Heart left ventricle (tissue), 16 donors: ENCODE results near the gene HNRNPL. TPM values are rescaled to one million over a fixed set of nuclear protein-coding genes. Genes with fewer than 3 reads are reported as not detected.
A peak's percentile ranks its signal among the peaks of the same experiment; 100 is the strongest.

ENCODE experiments used
- ATAC-seq, 4 donors: fragments of 200-7000 bp; cut with Tn5 transposase; one replicate each; pipeline ENCODE4 v1.9.1; 2020 to 2022; ENCODE audit warnings: moderate library complexity in 4 of 4, mild to moderate bottlenecking in 3 of 4, moderate number of reproducible peaks in 1 of 4
- DNase-seq, 5 donors: peaks; one replicate each; pipeline ENCODE4 v3.0.0-alpha.2; 2020
- H3K27ac ChIP-seq, 12 donors: fragments of 200-600 bp; sonication (generic) in 4 of 12; one replicate each; pipeline versions ENCODE4 v1.5.0 to v1.8.0; 2016 to 2022; ENCODE audit warnings: mild to moderate bottlenecking in 2 of 12
- H3K27me3 ChIP-seq, 9 donors: fragments of 200-600 bp; sonication (generic) in 2 of 9; one replicate each; pipeline versions ENCODE4 v1.5.1 to v1.8.0; 2016 to 2022; ENCODE audit warnings: mild to moderate bottlenecking in 3 of 9
- H3K36me3 ChIP-seq, 9 donors: fragments of 200-600 bp; sonication (generic) in 2 of 9; one replicate each; pipeline versions ENCODE4 v1.5.0 to v1.8.0; 2018 to 2022; ENCODE audit warnings: mild to moderate bottlenecking in 2 of 9
- H3K4me1 ChIP-seq, 12 donors: fragments of 200-600 bp; sonication (generic) in 4 of 12; one replicate each; pipeline versions ENCODE4 v1.5.0 to v1.8.0; 2016 to 2022; ENCODE audit warnings: mild to moderate bottlenecking in 3 of 12
- H3K4me3 ChIP-seq, 12 donors: fragments of 200-600 bp; sonication (generic) in 4 of 12; one replicate each; pipeline versions ENCODE4 v1.5.0 to v1.8.0; 2017 to 2022; ENCODE audit warnings: mild to moderate bottlenecking in 9 of 12, moderate library complexity in 4 of 12
- H3K9me3 ChIP-seq, 12 donors: fragments of 200-600 bp; sonication (generic) in 4 of 12; one replicate each; pipeline versions ENCODE4 v1.5.0 to v1.8.0; 2016 to 2022; ENCODE audit warnings: mild to moderate bottlenecking in 1 of 12
- POLR2A ChIP-seq, 2 donors: fragments of 450-650 bp; IDR thresholded peaks; one replicate each; pipeline ENCODE4 v1.6.1; 2017; ENCODE audit warnings: antibody characterized with exemption in 2 of 2, mild to moderate bottlenecking in 2 of 2, moderate library complexity in 2 of 2
- WGBS, 4 donors: extraction: QIAGEN DNeasy Blood & Tissue Kit in 2 of 4; methylation state at CpG; one replicate each; pipeline versions ENCODE4 v1.1.5 to v1.1.7; 2013 to 2018; 5-methylcytosine and 5-hydroxymethylcytosine counted together
- intact Hi-C, 10 donors: fragments of 100-400 bp; cut with DNase I; formaldehyde crosslinking; loops; one replicate each; pipeline versions ENCODE4 v1.11.1 to v1.14.2; 2022
- polyA plus RNA-seq, 2 donors: library from polyadenylated mRNA; stranded (reverse); fragments of 200-250 nt; gene quantifications; one replicate each; pipeline ENCODE4 v1.2.3, GENCODE V29; 2013
- total RNA-seq, 9 donors: library from RNA; depleted of rRNA in 2 of 9; stranded (reverse); fragments of >200 nt in 2 of 9; fragmentation: NEBNext Ultra II Directional in 3 of 9; extraction: Animal tissue kit (Norgen Biotek cat#: 25700) in 3 of 9; gene quantifications; one replicate each; pipeline versions ENCODE4 v1.1.0 to v1.2.4, GENCODE V29; 2016 to 2023
- TF ChIP-seq, protein P1 (sequence below), 12 donors: fragments of 200-600 bp; sonication (generic) in 4 of 12; IDR thresholded peaks; one replicate each; pipeline versions ENCODE4 v1.5.0 to v1.8.0; 2018 to 2022; ENCODE audit warnings: antibody characterized with exemption in 12 of 12, mild to moderate bottlenecking in 5 of 12
- donor health status: ischemic (EF 13 %, LVEDD 7.1; RV severe dilation, severe dysfunction).
- donor health status: healthy with polysubstance abuse.
- donor health status: DM: no; HTN: yes; CAD: no.
- donor health status: DM: no; HTN: no; CAD: no.
- donor health status: ischemic (EF 25% LVEDD 6.9; RV normal size, moderate dysfunction).
- donor health status: ischemic (EF 25% LVEDD 5.7; RV mildly dilated, moderate dysfunction).
- donor health status: healthy.
- donor health status: DM: yes; HTN: yes; CAD: no.
- donor health status: ischemic (EF 35%, LVEDD 5.7; RV mildly dilated, moderate dysfunction).
- donor health status: nonischemic (EF 11% LVEDD 7.7; RV severe dilation, severe dysfunction).
- donor health status: DM: yes; HTN: yes; CAD: no.
- donor health status: PGD.
- donor health status: ischemic (EF 29% LVEDD 5.4; RV normal size, mild dysfunction).
- donor health status: nonischemic (EF 23%, LVEDD 6.1; RV moderate dilation, normal function).

The HNRNPL gene
- total and polyA plus RNA-seq, 11 donors: 93.6 to 256 (median 149) TPM

DNA sequence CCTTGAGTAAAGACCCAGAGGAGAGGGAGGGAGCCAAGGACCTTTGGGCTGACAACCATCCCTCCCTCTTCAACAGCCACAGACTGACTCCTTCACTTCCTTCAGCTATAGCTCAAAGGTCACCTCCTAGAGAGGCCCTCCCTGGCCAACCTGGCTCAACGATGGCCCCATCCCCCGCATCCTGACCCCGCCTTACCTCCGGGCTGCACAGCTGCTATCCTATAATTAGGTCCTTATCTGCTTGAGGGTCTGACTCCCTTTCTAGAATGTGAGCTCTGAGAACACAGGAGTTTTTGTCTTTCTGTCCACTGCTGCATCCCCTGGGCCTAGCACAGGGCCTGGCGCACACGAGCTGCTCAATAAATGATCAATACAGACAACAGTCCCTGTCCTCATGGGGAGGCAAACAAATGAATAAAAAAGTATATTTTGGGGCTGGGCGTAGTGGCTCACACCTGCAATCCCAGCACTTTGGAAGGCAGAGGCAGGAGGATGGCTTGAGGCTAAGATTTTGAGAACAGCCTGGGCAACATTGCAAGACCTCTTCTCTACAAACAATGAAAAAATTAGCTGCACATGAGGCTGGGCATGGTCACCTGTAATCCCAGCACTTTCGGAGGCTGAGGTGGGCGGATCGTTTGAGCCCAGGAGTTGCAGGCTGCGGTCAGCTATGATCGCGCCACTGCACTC, 30.4 kb downstream of the HNRNPL start:
- 63 to 71% (median 67%) methylated on average over 13 of the region's 13 CpGs for WGBS, 4 donors
- intact Hi-C loops: no loop called here
- H3K36me3 ChIP-seq: peaks cover 0 to 67% (median 45%) of the 10 kb centered on the region in 9 donors

DNA sequence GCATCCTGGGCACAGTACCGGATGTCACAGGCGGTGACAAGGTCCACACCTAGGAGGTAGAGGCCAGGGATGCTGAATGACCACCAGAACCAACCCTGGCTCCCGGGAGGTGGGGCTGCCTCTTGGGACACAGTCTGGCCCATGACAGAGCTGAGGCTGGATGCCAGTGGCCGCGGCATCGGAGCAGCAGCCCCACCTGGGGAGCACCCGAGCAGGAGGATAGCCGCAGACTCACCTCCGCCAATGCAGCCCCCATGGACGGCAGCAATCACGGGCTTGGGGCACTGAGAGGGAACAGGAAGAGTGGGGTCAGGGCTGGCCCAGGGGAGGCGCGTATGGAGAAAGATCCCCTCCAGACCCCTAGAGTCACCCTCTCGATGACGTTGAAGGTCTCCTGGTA, 32.7 kb downstream of the HNRNPL start:
- Histone ChIP-seq H3K36me3 (peaks cover 0 to 47% (median 37%) of the 10 kb centered on the region in 9 donors), H3K27ac (no peak overlapping the region), H3K4me3 (no peak overlapping the region), H3K27me3 (no peaks in the 10 kb centered on the region), H3K9me3 (no peaks in the 10 kb centered on the region), H3K4me1 (peaks cover 0 to 27% (median 9%) of the 10 kb centered on the region in 12 donors)
- 93 to 95% (median 94%) methylated on average over 11 to 15 of the region's 15 CpGs for WGBS, 4 donors
- TF ChIP-seq, protein P1, sequence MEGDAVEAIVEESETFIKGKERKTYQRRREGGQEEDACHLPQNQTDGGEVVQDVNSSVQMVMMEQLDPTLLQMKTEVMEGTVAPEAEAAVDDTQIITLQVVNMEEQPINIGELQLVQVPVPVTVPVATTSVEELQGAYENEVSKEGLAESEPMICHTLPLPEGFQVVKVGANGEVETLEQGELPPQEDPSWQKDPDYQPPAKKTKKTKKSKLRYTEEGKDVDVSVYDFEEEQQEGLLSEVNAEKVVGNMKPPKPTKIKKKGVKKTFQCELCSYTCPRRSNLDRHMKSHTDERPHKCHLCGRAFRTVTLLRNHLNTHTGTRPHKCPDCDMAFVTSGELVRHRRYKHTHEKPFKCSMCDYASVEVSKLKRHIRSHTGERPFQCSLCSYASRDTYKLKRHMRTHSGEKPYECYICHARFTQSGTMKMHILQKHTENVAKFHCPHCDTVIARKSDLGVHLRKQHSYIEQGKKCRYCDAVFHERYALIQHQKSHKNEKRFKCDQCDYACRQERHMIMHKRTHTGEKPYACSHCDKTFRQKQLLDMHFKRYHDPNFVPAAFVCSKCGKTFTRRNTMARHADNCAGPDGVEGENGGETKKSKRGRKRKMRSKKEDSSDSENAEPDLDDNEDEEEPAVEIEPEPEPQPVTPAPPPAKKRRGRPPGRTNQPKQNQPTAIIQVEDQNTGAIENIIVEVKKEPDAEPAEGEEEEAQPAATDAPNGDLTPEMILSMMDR (IDR thresholded peaks at IDR 0.05): no peak
- no peak for TF ChIP-seq POLR2A (IDR thresholded peaks at IDR 0.05)
- DNase-seq (no peak), ATAC-seq (no peak)
- intact Hi-C loops: no loop called here

More for the DNA sequence above, 30.4 kb downstream of the HNRNPL start:
- H3K4me3 ChIP-seq: no peak overlapping the region
- TF ChIP-seq, protein P1 (IDR thresholded peaks at IDR 0.05): no peak
- no peak for TF ChIP-seq POLR2A (IDR thresholded peaks at IDR 0.05)
- ATAC-seq: peak; percentile 72 to 81 (median 79)
- no peaks in the 10 kb centered on the region for H3K27me3 ChIP-seq
- peaks cover 0 to 27% (median 9%) of the 10 kb centered on the region in 12 donors for H3K4me1 ChIP-seq
- peak overlapping the region in 10 of 12 donors; percentile 26 to 72 (median 58) for H3K27ac ChIP-seq
- H3K9me3 ChIP-seq: peaks cover 0 to 3% (median 0%) of the 10 kb centered on the region in 12 donors
- peak in 2 of 5 donors; percentile 50 to 57 for DNase-seq

DNA sequence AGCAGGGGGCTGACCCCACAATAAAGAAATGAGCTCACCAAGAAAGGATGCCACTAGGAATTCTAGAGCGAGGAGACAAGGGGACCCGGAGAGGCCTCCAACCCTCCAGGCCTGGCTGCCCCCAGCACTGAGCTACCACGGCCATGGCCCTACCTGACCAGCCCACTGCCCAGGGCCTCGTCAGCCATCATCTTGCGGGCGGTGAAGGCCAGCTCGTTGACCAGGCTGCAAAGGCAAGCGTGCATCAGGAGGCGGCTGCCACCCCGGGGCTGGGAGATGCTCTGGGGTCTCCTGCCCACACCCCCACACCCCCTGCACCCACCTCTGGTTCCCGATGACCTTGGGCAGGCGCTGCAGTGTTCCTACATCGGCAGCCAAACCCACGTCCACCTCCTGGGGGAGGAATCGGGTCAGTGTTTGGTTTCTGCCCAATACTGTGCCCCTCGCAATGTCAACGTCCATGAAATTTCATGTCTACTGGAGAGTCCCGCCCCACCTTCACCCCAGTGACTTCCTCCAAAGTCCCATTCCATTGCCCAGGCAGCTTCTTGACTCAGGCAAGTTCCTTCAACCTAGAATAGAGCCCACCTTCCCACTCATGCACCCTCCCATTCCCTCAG, 33.5 kb downstream of the HNRNPL start:
- intact Hi-C loops: no loop called here
- no peaks in the 10 kb centered on the region for H3K9me3 ChIP-seq
- H3K36me3 ChIP-seq: peaks cover 0 to 41% (median 37%) of the 10 kb centered on the region in 9 donors
- ATAC-seq (no peak), DNase-seq (no peak)
- H3K4me3 ChIP-seq: no peak overlapping the region
- H3K4me1 ChIP-seq: peaks cover 0 to 25% (median 9%) of the 10 kb centered on the region in 12 donors
- TF ChIP-seq POLR2A (IDR thresholded peaks at IDR 0.05): no peak
- TF ChIP-seq, protein P1 (IDR thresholded peaks at IDR 0.05): no peak
- 93 to 96% (median 93%) methylated on average over 17 to 18 of the region's 18 CpGs for WGBS, 4 donors
- H3K27me3 ChIP-seq: no peaks in the 10 kb centered on the region
- H3K27ac ChIP-seq: no peak overlapping the region
